Measurements from ENCODE around the gene IRX2.

IRX2 gene

DNA sequence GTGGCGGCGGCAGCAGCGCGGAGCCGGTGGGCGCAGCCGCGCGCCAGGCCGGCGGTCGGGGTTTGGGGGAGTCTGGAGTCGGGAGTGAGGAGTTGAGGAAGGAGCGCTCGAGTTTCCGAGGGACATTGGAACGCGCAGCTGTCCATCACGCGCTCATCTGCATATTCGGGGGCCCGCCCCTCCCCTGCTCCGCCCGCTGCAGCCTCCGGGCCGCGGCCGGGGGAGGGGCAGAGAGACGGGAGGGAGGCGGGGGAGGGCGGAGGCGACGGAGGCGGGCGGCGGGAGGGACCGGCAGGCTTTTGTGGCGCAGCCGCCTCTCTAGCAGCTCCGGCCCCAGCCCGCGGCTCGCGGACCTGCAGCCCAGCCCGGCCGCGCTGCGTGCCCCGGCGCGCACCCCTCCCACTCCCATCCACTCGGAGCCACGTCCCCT is at the start of gene IRX2:
IRX2 (minus strand) TSS at position 86 of the 430 bp plus-strand sequence. CDS start 264 bp downstream, outside the sequence.
- no peak for DNase-seq (ENCODE audit: low read depth)

DNA sequence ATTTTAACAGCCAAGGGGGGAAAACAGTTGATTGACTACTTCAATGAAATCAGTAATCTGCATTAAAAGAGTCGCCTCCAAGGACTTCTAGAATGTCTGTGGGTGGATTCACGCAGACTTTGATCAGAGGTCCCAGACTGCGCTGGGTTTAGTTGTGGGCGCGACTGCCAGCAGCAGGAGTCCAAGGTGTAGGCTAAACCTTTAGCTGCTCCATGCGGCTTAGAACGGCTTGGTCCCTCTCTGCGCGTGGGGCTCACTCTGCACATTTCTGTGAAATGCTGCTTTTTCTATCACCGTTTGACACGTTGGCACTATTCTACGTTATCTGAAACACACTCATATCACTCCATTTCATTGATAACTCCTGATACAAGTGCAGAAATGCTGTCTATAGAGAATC is 48.6 kb upstream of the IRX2 start:
- no peak for DNase-seq (ENCODE audit: low read depth)

DNA sequence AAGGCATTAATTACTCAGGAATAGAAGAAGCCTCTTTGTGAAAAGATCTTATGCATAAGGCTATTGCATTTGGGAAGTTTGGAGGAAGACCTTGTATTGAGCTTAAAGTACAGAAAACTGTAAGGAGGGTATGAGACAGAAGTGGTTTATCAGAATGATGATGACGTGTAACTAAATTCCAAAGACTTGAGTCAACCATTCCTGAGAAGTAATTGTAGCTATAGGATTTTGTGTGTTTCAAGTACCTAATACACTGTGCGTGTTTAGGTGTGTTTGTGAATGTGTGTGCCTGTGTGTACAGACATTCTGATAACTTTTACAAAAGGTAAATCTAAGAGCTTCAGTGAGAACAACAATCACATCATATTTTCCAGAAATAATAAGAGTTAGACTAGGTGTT is 46.5 kb upstream of the IRX2 start:
- no peak for DNase-seq (ENCODE audit: low read depth)

DNA sequence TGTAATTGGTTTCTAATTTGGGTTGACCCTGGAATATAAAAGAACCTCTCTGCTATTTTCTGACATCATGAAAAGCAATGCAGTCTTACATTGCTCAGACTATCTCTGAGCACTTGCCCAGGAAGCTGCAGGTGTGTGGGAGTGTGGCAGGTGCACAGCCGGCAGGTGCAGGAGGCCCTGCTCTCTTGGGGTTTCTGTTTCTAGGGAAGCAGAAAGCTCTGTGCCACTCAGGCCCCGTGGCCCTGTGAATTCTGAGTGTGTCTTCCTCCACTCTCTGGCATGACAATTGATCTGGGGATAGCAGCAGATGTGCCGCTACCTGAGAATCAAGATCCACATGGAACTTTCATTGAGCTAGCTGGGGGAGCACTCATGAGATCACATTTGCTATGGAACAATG is 45.7 kb upstream of the IRX2 start:
- DNase-seq (ENCODE audit: low read depth): no peak

DNA sequence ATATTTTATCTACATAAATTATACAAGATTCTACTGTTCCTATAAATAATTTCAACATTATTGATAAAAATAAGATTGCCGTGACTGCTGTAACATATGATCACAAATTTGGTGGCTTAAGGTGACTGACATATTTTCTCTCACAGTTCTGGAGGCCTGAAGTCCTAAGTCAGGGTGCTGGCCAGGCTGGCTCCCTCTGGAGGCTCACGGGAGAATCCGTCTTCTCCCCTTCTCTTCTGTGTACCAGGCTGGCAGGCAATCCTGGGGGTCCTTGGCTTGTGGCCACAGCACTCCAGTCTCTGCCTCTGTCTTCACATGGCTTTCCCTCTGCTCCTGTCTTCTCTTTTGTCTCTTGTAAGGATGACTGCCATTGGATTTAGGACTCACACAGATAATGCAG is 31.7 kb upstream of the IRX2 start:
- DNase-seq (ENCODE audit: low read depth): no peak

DNA sequence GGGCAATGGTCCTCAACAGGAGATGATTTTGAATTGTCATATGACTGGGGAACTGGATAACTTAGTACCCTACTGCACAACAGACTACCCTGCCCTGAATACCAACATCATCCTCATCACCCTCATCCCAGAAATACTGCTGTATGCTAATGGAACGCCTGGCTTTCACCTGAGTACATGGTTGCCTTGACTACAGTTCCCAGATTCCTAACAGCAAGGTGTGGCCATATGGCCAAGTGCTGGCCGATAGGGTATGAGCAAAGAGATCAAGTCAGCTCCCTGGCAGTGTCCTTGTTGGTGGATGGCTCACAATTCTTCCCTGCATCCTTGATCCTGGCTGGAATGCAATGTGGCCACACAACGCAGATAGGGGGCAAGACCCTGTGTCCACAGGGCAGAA is 31.2 kb upstream of the IRX2 start:
- no peak for DNase-seq (ENCODE audit: low read depth)

DNA sequence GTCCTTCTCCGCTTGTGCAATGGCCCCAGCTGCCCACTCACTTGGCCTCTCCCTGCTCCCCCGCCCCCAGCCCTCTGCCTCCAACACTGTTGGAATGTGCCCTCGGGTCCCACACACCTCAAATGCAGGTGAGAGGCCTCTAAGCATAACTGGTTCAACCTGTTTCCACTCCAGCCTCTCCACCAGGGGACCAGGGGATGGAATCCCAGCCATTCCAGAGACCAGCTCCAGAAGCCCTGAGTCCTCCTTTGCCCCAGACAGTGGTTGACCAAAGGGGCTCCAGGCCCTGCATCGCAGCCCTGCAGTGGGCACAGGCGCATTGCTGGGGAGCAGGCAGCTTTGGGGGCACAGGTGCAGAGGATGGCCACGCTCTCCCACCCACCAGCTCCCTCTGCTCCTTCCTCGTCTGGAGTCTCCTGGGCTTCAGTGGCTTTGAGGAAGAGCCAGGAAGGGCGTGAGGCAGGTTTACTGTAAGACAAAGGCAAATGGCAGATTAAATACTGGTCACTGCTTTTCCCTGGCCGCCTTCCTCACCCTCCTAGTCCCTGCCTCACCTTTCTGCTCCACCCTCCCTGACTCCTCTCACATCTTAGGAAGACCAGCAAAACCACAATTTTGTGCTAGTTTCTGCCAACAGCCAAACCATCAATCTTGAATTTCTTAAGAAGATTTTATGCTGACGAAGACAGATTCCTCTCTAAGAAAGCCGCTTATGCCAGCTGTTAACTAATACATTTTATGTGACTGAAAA is 29.1 kb upstream of the IRX2 start:
- no peak for DNase-seq (ENCODE audit: low read depth)

DNA sequence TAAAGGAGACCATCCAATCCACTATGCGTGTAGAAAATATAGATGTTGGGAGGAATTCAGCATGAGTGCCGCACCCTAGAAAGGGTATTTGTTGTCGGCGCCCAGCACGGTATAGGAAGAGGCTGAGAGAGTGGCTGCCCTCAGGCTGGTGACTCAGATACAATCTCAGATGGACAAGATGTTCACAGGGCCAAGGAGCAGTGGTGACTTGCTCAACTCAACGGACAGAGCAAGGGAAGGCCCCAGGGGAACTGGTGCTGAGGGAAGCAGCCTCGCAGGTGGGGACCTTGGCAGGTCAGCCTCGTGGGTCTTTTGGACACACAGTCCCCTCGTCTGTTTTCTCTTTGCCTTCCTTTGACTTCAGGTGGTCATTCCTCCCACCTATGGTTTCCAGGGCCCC is 28.0 kb upstream of the IRX2 start:
- DNase-seq (ENCODE audit: low read depth): no peak

DNA sequence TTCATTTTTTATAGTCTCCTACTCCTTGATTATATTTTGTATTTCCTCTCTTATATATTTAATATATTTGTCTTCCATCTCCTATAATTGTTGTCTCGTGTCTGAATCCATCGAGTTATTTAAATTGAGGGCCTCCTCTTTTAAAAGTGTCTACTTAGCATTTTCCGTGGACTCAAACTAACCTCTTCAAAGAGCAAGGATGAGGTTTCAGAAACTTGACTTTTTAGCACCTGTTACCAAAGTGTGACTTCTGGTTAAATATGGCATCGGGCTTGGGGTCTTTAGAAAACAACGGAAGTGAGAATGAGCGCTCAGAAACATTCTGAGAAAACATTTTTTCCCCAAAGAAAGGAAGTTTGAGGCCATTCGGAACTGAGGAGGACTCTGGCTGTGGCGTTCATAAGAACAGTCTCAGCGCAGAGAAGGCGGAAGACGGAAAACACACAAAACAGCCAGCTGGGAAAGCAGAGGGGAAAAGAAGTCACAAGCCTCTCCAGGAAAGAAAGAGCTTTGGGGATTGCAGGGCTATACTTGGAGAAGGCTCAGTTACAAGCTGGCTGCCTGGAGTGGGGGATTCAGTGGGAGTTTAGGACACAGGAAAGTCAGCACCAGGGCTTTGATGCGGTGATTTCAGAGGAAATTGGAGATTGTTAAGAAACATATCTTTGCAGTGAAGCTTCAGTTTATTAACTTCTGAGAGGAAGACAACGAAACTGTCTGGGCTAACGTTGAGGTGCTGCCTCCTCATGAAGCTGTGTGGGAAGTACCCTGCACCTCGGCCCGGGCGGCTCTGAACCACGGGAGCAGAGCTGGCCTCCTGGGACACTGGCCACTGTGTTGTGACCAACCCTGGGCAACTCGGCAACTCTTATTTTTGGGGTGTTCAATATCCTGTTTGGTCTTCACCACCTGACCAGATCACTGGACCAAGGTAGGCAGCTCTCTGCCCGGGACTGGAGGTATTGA is 25.1 kb upstream of the IRX2 start:
- no peak for DNase-seq (ENCODE audit: low read depth)

DNA sequence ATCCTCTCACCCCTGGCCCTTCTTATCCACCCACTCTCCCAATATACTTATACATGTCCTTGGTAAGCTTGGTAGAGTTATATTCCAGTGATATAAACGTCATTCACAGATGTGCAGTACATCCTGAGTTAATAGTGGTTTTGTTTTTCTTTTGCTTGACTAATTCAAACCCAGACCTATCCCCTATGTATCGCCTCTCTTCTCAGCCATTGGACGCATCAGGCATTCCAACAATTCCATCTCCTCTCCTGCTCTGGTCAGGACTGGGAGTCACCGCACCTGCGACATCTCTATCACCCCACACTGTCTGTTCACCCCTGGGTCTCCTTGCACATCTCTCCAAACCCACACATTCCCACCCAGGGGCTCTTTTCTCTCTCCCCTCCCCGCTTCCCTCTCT is 21.9 kb upstream of the IRX2 start:
- no peak for DNase-seq (ENCODE audit: low read depth)

DNA sequence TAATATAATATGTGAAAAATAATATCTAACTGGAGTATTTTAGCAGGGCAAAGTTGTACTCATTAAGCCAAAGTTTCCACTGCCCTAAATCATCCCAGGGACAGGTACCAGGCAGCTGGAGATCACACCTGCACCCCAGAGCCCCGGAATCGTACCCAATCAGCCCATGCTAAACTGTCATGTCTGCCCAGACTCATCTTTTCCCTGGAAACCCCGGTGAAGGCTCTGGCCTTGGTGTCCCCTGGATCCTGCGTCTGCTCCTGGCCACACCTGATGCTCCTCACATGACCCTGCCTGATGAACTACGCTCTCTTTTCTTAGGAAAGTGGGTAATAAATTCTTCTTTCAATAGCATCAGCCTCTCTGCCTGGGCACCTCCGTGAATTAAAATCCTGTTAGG is 15.6 kb upstream of the IRX2 start:
- DNase-seq (ENCODE audit: low read depth): no peak

DNA sequence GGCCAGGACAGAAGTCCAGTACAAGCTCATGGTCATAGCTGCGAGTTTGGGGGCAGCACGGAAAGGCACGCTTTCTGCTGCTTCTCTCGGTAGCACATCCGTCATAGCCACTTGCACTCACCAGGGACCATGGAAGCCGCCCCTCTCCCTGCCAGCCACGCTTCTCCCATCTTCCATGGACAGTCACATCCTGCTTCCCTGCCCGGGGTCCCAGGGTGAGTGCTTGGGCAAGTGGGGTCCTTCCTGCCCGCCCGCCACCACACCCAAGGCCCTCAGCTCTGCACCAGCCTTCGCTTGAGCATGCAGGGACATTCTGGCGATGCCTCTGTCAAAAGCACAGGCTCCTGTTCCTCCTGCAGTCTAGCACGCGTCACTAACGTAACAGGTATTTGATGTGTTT is 13.1 kb upstream of the IRX2 start:
- no peak for DNase-seq (ENCODE audit: low read depth)

DNA sequence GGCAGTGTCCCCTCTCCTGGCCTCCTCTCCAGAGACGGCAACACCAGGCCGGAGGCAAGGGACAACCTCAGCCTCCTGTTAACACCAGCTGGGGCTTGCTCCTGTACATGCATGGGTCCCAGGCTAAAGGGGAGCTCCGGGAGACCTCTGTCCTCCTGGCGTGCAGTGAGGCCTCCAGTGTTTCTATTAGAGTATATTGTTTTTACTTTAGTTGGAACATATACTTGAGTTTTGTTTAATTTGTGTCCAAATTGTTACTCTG is 12.0 kb upstream of the IRX2 start:
- no peak for DNase-seq (ENCODE audit: low read depth)

DNA sequence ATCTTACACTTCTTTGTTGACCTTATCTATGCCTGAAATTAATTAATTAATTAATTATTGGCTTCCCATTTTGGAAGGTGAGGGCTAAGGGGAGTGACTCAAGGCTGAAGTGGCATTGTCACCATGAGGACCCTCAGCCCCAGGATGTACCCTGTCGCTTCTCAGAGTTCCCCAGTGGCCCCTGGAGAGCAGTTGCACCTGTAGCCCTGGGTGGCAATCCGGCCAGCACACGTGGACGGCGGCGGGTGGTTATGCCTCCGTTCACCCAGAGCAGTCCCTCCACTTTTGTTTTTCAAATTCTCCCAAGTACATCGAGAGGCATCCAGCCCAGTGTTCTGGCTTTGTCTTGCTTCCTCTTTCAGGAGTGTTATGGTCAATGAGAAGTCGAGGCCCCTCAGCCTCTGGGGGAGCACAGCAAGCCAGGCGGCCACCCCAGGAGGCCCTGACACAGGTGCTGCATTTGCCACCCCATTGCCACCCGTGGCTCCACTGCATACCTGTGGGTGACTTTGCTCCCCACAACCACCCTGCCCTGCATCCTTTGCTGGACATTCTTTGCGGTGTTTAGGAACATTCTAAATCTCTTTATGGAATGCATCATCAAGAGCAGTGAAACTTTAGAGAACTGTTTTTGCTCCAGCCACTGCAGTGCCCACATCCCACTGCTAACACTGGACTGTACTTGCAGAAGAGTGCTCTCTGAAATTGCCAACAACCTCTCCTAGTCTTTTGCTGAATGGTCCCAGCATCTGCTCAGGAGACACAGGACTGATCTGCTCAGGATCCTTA is 11.5 kb upstream of the IRX2 start:
- no peak for DNase-seq (ENCODE audit: low read depth)

DNA sequence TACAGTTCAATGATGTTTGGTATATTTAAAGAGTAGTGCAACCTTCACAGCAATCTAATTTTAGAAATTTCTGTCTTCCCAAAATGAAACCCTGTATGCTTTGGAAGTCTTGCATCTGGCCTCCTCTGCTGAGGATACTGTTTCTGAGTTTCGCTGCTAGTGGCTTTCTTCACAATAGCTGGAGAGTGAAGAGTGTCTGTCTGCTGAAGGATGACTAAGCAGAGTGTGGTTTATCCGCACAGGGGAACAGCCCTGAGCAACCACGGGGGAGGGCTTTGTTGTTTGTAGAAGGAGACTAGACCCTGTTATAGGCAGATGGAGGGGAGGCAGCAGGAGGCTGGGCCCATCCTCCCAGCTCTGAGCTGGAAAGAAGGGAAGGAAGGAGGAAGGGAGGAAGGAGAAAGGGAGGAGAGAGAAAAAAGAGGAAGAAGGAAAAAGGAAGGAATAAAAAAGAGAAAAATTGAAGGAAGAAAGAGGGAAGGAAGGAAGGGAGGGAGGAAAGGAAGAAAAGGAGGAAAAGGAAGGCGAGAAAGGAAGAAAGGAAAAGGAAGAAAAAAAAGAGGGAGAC is 10.5 kb upstream of the IRX2 start:
- no peak for DNase-seq (ENCODE audit: low read depth)

DNA sequence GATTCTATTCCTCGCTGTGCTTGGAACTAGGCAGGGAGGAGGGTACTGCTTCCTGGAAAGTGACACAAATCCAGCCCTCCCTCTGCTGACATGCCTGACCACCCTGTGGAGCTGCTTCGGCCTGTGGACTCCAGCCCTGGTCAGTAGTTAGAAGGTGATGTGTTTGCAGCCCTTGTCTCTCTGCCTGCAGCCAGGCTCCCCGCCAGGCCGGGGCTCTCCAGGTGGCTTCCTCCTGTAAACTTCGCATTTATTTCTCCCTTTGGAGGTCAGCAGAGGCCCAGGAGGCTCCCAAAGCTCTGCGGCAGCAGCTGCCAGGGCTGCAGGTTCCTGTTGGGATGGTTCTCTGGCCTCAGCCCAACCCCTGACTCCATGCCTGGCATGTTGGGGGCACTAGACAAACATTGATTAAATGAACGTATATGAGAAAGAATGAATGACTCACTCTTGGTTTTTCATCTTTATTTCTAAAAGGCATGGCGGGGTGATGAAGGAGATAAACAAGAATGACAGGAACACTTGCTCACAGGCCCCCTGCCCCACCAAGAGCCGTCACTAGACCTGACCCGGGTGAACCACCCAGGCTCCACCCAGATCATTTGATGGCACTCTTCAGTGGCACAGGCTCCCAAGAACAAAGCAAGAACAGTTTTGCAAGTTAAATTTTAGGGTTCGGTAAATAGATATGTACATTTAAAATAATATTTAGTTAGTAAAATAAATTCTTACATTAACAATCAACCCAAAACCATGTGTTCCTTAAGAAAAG is 8.4 kb upstream of the IRX2 start:
- no peak for DNase-seq (ENCODE audit: low read depth)

DNA sequence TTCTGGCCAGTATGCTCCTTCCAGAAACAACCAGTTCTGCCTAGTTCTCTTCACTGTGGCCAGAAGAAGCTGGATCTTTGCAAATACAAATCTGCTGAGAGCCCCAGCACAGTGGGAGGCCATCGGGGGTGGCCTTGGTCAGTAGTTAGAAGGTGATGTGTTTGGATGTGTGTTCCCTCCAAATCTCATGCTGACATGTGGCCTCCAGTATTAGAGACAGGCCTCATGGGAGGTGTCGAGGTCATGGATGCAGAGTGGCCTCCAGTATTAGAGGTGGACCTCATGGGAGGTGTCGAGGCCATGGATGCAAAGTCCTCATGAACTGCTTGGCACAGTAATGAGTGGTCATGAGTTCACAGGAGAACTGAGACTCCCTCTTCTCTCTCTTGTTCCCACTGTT is 7.6 kb upstream of the IRX2 start:
- DNase-seq (ENCODE audit: low read depth): no peak

DNA sequence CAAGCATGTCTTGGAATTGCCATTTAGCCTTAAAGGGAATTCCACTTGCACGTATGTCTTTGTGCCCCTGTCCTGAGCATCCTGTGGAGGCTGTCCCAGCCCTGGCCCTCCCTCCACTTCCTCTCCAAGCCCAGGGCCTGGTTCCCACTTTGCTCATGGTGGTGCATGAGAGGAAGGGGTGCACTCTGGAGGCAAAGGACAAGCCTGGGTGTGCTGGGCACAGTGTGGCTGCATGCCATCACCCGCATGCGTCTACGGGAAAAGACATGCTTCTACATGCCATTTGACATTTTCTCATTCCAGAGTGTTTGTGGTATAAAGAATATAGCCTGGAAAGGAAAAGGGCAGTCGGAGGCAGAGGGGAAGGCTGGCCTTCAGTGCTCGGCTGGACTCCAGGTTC is 7.2 kb upstream of the IRX2 start:
- DNase-seq (ENCODE audit: low read depth): no peak

DNA sequence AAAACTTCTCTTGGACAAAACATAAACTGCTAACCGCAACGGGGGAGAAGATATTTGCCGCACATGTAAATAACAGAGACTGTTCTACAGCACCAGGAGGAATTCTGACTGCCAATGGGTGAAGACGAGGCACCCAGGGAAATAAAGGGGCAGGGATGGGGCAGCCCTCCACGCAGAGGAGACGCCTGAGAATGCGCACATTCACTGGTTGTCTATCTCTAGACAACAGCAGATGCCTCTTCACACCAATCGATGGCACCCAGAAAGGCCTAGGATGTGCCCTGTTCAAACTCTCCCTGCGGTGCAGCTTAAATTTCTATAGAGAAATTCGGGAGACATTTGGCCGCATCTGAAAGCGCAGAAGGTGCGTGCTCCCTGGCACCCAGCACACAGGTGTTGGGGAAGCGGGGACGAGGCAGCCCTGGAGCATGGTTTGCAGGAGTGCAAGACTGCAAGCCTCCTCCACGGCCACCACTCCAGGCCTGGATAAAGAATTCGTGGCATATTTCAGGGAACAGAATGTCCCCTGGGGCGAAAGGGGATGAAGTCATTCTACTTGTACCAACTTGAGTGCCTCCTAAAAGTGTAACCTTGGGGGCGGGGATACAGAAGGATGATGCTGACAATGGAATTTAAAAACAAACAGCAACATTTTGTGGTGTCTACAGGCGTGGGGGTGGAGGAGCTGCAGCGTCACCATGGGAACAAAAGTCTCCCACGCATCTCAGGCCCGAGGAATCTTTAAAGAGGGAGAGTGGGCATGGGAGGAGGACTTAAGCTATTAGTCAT is 6.3 kb upstream of the IRX2 start:
- DNase-seq (ENCODE audit: low read depth): no peak

DNA sequence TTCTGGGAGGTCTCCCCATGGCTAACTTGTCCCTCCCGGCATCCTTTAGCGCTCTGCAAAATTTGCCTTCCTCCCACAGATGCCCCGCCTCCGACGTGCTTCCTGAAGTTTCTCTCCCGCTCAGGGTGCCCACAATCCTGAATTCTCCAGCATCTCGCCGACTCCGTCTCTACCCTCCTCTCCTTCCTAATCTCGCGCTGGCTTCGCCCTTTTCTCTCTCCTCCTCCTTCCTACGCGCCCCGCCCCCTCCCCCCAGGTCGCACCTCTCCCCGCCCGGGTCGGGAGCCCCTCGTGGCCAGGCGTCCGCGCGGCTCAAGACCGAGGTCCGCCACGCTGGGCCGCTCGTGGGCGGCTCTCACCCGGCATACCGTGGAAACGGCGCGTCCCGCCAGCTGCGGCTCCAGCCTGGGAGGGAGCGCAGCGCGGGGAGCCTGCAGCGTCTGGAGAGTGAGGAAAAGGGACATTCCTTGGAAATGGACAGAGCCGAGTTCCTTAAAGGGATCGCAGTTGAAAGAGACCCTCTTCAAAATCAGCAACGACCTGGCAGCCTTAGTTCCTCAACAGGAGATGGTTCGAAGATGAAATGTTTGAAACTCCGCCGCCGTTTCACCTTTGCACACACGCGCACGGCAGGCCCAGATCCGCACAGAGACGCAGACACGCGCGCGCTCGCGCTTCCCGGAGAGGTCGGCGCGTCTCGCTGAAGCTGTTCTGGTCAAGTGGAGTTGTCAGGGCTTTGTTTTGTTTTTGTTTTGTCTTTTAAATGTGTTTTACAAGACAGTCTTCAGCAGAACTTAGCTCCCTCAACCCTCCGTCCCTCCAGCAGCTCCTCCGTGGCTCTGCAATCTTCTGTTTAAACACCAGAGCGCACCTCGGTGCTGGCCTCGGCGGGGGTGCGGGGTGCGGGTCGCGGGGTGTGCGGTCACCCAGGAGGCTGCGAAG is 5.0 kb upstream of the IRX2 start:
- no peak for DNase-seq (ENCODE audit: low read depth)

Measured in stimulated activated CD8-positive, alpha-beta memory T cell treated with anti-CD3 and anti-CD28 coated beads, Interleukin-12 subunit alpha, Interleukin-12 subunit beta, amount 100 ng/mL, for 1 hour (primary cell).